Activated CD4-positive, alpha-beta T cell treated with anti-CD3 and anti-CD28 coated beads, Interleukin-2, amount 50 U/mL, for 48 hours (primary cell): ENCODE measurements around the gene SCN3A.

Experiments used
- DNase-seq, 2 experiments: peaks; one replicate each; pipeline ENCODE4 v3.0.0-alpha.2; 2020

Gene SCN3A

DNA sequence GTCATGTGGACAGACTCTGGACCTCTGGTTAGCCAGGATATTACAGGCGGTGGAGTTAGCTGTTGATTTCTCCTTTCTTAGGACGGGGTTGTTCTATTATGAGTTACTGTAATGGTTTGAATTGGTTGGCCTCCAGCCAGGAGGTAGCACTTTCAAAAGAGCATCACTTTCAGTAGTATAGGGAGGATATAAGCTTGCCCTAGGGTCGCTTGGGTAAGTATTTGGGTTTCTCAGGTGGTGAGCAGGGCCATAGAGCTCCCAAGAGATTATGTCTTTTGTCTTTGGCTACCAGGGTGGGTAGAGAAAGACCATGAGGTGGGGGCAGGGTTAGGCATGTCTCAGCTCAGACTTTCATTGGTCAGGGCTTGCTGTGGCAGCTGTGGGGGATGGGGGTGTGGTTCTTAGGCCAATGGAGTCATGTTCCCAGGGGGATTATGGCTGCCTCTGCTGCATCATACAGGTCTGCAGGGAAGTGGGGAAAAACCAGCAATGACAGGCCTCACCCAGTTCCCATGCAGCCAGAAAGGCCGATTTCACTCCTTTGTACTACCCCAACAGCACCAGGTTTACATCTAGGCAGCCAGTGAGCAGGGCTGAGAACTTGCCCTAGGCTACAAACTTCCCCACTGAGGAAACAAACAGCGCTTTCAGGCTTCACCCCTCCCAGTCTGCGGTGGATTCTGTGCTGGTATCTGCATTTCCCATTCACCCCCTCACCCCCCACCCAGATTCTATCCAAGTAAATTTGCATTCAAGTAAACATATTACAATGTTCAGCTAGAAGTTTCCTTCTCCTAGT lies 159.1 kb downstream of the SCN3A start:
- DNase-seq = no peak
